SK-N-SH treated with all-trans-retinoic acid at 6 μM for 48 hours (cell line): ENCODE measurements around the gene REXO1.

Experiments
- RARB ChIP-seq: fragments of 250-450 bp; sonication (Bioruptor Pico); IDR thresholded peaks from 2 replicates; pipeline ENCODE4 v1.8.0; 2021; ENCODE audit warnings: mild to moderate bottlenecking, moderate library complexity
- SNAI2 ChIP-seq: fragments of 250-450 bp; sonication (Bioruptor Pico); IDR thresholded peaks from 2 replicates; pipeline ENCODE4 v1.5.0; 2020; ENCODE audit warnings: mild to moderate bottlenecking, moderate library complexity
- ZFP3 ChIP-seq: fragments of 250-450 bp; sonication (Bioruptor Pico); IDR thresholded peaks from 2 replicates; pipeline ENCODE4 v1.5.0; 2020; ENCODE audit warnings: mild to moderate bottlenecking, moderate library complexity
- TF ChIP-seq, protein P1 (sequence below): fragments of 250-450 bp; sonication (Bioruptor Pico); IDR thresholded peaks from 2 replicates; pipeline ENCODE4 v1.5.1; 2020; ENCODE audit warnings: low read depth, mild to moderate bottlenecking, moderate library complexity

DNA sequence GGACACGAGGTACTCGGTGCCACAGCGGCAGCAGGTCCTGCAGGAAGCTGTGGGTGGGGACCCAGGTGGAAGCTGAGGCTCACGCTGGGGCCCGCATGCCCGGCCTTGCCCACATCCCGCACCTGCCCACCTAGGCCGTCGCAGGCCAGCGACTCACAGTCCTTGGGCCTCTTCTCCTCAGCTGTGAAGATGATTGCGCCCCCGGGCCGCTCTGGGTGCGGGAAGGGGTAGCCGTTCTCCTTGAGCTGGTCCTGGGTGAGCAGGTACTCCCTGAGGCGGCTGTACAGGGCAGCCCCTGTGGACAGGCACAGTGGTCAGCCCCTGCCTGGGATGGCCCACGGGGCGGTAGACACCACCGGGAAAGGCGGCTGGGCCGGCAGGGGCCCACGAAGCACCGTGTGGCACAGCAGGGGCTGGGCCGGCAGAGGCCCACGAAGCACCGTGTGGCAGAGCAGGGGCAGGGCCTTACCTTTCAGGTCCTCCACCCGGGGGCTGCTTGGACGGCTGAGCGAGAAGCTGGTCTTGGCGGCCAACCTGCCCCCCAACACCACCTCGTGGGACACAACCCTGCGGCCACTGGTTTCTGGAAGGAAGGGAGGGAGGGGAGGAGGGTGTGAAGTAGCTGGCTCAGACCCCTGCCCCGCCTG is 29.6 kb downstream of the REXO1 start:
- TF ChIP-seq RARB (CRISPR knock-in tag) (no peak), SNAI2 (CRISPR knock-in tag) (no peak), ZFP3 (CRISPR knock-in tag) (no peak)
- TF ChIP-seq, protein P1, sequence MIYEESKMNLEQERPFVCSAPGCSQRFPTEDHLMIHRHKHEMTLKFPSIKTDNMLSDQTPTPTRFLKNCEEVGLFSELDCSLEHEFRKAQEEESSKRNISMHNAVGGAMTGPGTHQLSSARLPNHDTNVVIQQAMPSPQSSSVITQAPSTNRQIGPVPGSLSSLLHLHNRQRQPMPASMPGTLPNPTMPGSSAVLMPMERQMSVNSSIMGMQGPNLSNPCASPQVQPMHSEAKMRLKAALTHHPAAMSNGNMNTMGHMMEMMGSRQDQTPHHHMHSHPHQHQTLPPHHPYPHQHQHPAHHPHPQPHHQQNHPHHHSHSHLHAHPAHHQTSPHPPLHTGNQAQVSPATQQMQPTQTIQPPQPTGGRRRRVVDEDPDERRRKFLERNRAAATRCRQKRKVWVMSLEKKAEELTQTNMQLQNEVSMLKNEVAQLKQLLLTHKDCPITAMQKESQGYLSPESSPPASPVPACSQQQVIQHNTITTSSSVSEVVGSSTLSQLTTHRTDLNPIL (CRISPR knock-in tag): no peak
